CD14-positive monocyte (primary cell): Measurements from ENCODE around the gene NUBPL. TPM values are rescaled to one million over a fixed set of nuclear protein-coding genes. Genes with fewer than 3 reads are reported as not detected.

Experiments used
- DNase-seq, 3 donors: peaks; one replicate each; pipeline ENCODE4 v3.0.0-alpha.2; 2011 to 2022
- H2AFZ ChIP-seq: 2 replicates; pipeline ENCODE4 v1.6.0; 2012; ENCODE audit warnings: mild to moderate bottlenecking, low read depth, low read length, inconsistent platforms; ENCODE audit not compliant: insufficient read depth, poor library complexity, severe bottlenecking
- H3K27ac ChIP-seq, 2 donors: 1 replicate in 1 of 2; 2 replicates in 1 of 2; pipeline ENCODE4 v1.5.1; 2012 to 2013; ENCODE audit warnings: low read length in 2 of 2, control low read depth in 1 of 2, inconsistent platforms in 1 of 2, low read depth in 1 of 2, mild to moderate bottlenecking in 1 of 2
- H3K27me3 ChIP-seq, 2 donors: one replicate each; pipeline versions ENCODE4 v1.6.0 to v1.6.1; 2011 to 2013; ENCODE audit warnings: low read length in 2 of 2; ENCODE audit not compliant: control insufficient read depth in 2 of 2, insufficient read depth in 2 of 2
- H3K36me3 ChIP-seq, 2 donors: replicated peaks in 1 of 2; 1 replicate in 1 of 2; 2 replicates in 1 of 2; pipeline versions ENCODE4 v1.5.1 to v1.6.1; 2012 to 2013; ENCODE audit warnings: low read length in 2 of 2, control low read depth in 1 of 2, inconsistent platforms in 1 of 2, mild to moderate bottlenecking in 1 of 2; ENCODE audit not compliant: insufficient read depth in 2 of 2, control insufficient read depth in 1 of 2
- H3K4me1 ChIP-seq, 2 donors: 1 replicate in 1 of 2; 2 replicates in 1 of 2; pipeline versions ENCODE4 v1.5.1 to v1.6.1; 2012 to 2013; ENCODE audit warnings: low read length in 2 of 2, control low read depth in 1 of 2, inconsistent platforms in 1 of 2, mild to moderate bottlenecking in 1 of 2, moderate library complexity in 1 of 2; ENCODE audit not compliant: insufficient read depth in 2 of 2, control insufficient read depth in 1 of 2
- H3K4me2 ChIP-seq: replicated peaks from 2 replicates; pipeline ENCODE3; 2012; ENCODE audit warnings: low read length, moderate library complexity, mild to moderate bottlenecking; ENCODE audit not compliant: poor library complexity, severe bottlenecking; ENCODE audit errors: extremely low read depth
- H3K4me3 ChIP-seq, 3 experiments: fragments of 200-600 bp in 1 of 3; sonication (generic) in 1 of 3; replicated peaks in 1 of 3; 1 replicate in 2 of 3; 2 replicates in 1 of 3; pipeline ENCODE4 v1.5.1; 2011 to 2013; ENCODE audit warnings: low read length in 3 of 3, mild to moderate bottlenecking in 3 of 3, control low read depth in 2 of 3, low read depth in 2 of 3, inconsistent platforms in 1 of 3, moderate library complexity in 1 of 3
- H3K79me2 ChIP-seq: 2 replicates; pipeline ENCODE4 v1.6.0; 2012; ENCODE audit warnings: mild to moderate bottlenecking, control low read depth, inconsistent platforms, low read length, moderate library complexity; ENCODE audit not compliant: insufficient read depth
- H3K9ac ChIP-seq: 2 replicates; pipeline ENCODE4 v1.6.0; 2017; ENCODE audit warnings: low read length, mild to moderate bottlenecking; ENCODE audit not compliant: insufficient read depth, poor library complexity, severe bottlenecking
- H3K9me3 ChIP-seq, 2 donors: replicated peaks in 1 of 2; 1 replicate in 1 of 2; 2 replicates in 1 of 2; pipeline versions ENCODE4 v1.5.1 to v1.6.1; 2012 to 2013; ENCODE audit warnings: low read length in 2 of 2, control low read depth in 1 of 2; ENCODE audit not compliant: control insufficient read depth in 1 of 2, insufficient read depth in 1 of 2
- H4K20me1 ChIP-seq: 2 replicates; pipeline ENCODE4 v1.6.0; 2012; ENCODE audit warnings: mild to moderate bottlenecking, low read length, control low read depth, moderate library complexity; ENCODE audit not compliant: insufficient read depth
- H3K27ac Mint-ChIP-seq, 7 donors: one replicate each; pipeline ENCODE4 v1.8.0; 2020; ENCODE audit warnings: mild to moderate bottlenecking in 7 of 7, mixed read lengths in 7 of 7, moderate library complexity in 6 of 7, inconsistent platforms in 2 of 7
- H3K27me3 Mint-ChIP-seq, 3 donors: one replicate each; pipeline ENCODE4 v1.8.0; 2021 to 2022; ENCODE audit warnings: low read depth in 3 of 3, mild to moderate bottlenecking in 3 of 3, mixed read lengths in 3 of 3, moderate library complexity in 3 of 3, inconsistent platforms in 1 of 3
- H3K36me3 Mint-ChIP-seq, 2 donors: one replicate each; pipeline ENCODE4 v1.8.0; 2020; ENCODE audit warnings: mixed read lengths in 2 of 2, inconsistent platforms in 1 of 2, mild to moderate bottlenecking in 1 of 2
- H3K4me1 Mint-ChIP-seq: one replicate; pipeline ENCODE4 v1.8.0; 2020; ENCODE audit warnings: mild to moderate bottlenecking, mixed read lengths
- H3K4me3 Mint-ChIP-seq, 2 donors: one replicate each; pipeline ENCODE4 v1.8.0; 2020; ENCODE audit warnings: mild to moderate bottlenecking in 2 of 2, mixed read lengths in 2 of 2, moderate library complexity in 1 of 2
- H3K9me3 Mint-ChIP-seq, 7 donors: one replicate each; pipeline ENCODE4 v1.8.0; 2020 to 2022; ENCODE audit warnings: mixed read lengths in 7 of 7, mild to moderate bottlenecking in 6 of 7, moderate library complexity in 6 of 7, inconsistent platforms in 2 of 7
- WGBS: methylation state at CpG from one replicate; pipeline ENCODE4 v1.1.5; 2013; ENCODE audit warnings: missing lambda C conversion rate; ENCODE audit not compliant: insufficient coverage; 5-methylcytosine and 5-hydroxymethylcytosine counted together
- intact Hi-C, 2 donors: fragments of 100-400 bp; cut with micrococcal nuclease; formaldehyde crosslinking; loops; one replicate each; pipeline versions ENCODE4 v1.15.0 to v1.15.1; 2023
- polyA plus RNA-seq, 3 donors: library from polyadenylated mRNA; depleted of rRNA in 1 of 3; unstranded in 2 of 3; stranded (reverse) in 1 of 3; fragments of 300-500 nt in 2 of 3; fragments of >200 nt in 1 of 3; fragmentation: Illumina TruSeq in 2 of 3; gene quantifications; 1 replicate in 2 of 3; 2 replicates in 1 of 3; pipeline ENCODE4 v1.2.3, GENCODE V29; 2012 to 2021
- TF ChIP-seq, protein P1 (sequence below): fragments of 200-600 bp; IDR thresholded peaks from one replicate; pipeline ENCODE4 v1.8.0; 2022; ENCODE audit warnings: antibody characterized with exemption, mild to moderate bottlenecking

Gene NUBPL
- polyA plus RNA-seq, 3 donors, result 0.75 to 2.4 (median 2.3) TPM

DNA sequence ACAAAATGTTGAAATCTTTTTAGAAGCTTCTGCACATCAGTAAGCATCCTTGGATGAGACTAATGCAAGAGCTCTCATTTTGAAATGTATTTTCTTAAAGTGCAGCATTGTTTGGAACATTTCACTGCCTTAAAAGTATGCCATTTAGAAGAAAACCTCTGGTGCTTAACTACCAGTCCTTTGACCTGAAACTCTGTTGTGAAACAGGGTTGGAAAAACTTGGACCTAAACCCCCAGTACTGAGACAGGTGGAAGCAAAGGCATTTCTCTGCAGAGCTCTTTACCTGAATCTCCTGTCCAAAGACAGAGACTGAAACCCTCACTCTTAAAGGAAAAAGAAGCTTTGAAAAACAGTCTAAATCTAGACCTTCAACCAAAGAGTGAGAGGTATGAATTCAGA, 207.2 kb downstream of the NUBPL start:
- no peaks in the 10 kb centered on the region for H3K27me3 Mint-ChIP-seq
- no peak overlapping the region for H3K27ac ChIP-seq
- H3K4me2 ChIP-seq, result no peak overlapping the region
- H3K9me3 ChIP-seq, result no peaks in the 10 kb centered on the region
- peaks cover 8% of the 10 kb centered on the region for H3K4me1 Mint-ChIP-seq
- H3K79me2 ChIP-seq, result no peaks in the 10 kb centered on the region
- H3K36me3 ChIP-seq, result no peaks in the 10 kb centered on the region
- H3K27me3 ChIP-seq, result no peaks in the 10 kb centered on the region
- no peak overlapping the region for H3K4me3 Mint-ChIP-seq
- H4K20me1 ChIP-seq, result no peaks in the 10 kb centered on the region
- H3K9ac ChIP-seq, result no peak overlapping the region
- intact Hi-C loops, result no loop called here
- no peak overlapping the region for H2AFZ ChIP-seq
- H3K27ac Mint-ChIP-seq, result peak overlapping the region in 1 of 7 donors; percentile 1
- no peaks in the 10 kb centered on the region for H3K36me3 Mint-ChIP-seq
- no peaks in the 10 kb centered on the region for H3K4me1 ChIP-seq
- DNase-seq, result no peak
- TF ChIP-seq, protein P1, sequence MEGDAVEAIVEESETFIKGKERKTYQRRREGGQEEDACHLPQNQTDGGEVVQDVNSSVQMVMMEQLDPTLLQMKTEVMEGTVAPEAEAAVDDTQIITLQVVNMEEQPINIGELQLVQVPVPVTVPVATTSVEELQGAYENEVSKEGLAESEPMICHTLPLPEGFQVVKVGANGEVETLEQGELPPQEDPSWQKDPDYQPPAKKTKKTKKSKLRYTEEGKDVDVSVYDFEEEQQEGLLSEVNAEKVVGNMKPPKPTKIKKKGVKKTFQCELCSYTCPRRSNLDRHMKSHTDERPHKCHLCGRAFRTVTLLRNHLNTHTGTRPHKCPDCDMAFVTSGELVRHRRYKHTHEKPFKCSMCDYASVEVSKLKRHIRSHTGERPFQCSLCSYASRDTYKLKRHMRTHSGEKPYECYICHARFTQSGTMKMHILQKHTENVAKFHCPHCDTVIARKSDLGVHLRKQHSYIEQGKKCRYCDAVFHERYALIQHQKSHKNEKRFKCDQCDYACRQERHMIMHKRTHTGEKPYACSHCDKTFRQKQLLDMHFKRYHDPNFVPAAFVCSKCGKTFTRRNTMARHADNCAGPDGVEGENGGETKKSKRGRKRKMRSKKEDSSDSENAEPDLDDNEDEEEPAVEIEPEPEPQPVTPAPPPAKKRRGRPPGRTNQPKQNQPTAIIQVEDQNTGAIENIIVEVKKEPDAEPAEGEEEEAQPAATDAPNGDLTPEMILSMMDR, result no peak
- no peak overlapping the region for H3K4me3 ChIP-seq
- H3K9me3 Mint-ChIP-seq, result peaks cover 0 to 2% (median 0%) of the 10 kb centered on the region in 7 donors

GRCh38 chr14:31770271-31770670, 209.1 kb downstream of the NUBPL start:
- no peaks in the 10 kb centered on the region for H3K4me1 ChIP-seq
- H3K9me3 ChIP-seq, result peaks cover 0 to 7% of the 10 kb centered on the region in 2 donors

More at GRCh38 chr14:31770271-31770670, 209.1 kb downstream of the NUBPL start:
- TF ChIP-seq, protein P1, result no peak
- H3K9ac ChIP-seq, result no peak overlapping the region
- 90% methylated on average over 1 of the region's 4 CpGs for WGBS
- no peaks in the 10 kb centered on the region for H3K36me3 ChIP-seq
- H3K27me3 Mint-ChIP-seq, result no peaks in the 10 kb centered on the region
- peak; percentile 18 to 59 (median 32) for DNase-seq
- H3K36me3 Mint-ChIP-seq, result peaks cover 0 to 2% of the 10 kb centered on the region in 2 donors
- no peak overlapping the region for H3K4me2 ChIP-seq
- H3K27me3 ChIP-seq, result no peaks in the 10 kb centered on the region
- H3K27ac ChIP-seq, result no peak overlapping the region
- H3K79me2 ChIP-seq, result no peaks in the 10 kb centered on the region
- intact Hi-C loops, result no loop called here
- no peak overlapping the region for H3K4me3 Mint-ChIP-seq
- H3K4me1 Mint-ChIP-seq, result peaks cover 8% of the 10 kb centered on the region
- no peak overlapping the region for H3K4me3 ChIP-seq
- no peaks in the 10 kb centered on the region for H4K20me1 ChIP-seq
- no peak overlapping the region for H2AFZ ChIP-seq
- H3K9me3 Mint-ChIP-seq, result peaks cover 1 to 7% (median 2%) of the 10 kb centered on the region in 7 donors
- peak overlapping the region in 3 of 7 donors; percentile 4 to 21 (median 20) for H3K27ac Mint-ChIP-seq
